ENCODE measurements around the gene PROCA1. TPM values are rescaled to one million over a fixed set of nuclear protein-coding genes. Genes with fewer than 3 reads are reported as not detected.
"Not testable (repeated sequence)": the region's sequence is repeated elsewhere in the genome, so short reads cannot be mapped to it uniquely, and the experiment has no call there.

PROCA1 gene
- total RNA-seq, 2 experiments from 2014 or later = 6.2 to 7.4 TPM

DNA sequence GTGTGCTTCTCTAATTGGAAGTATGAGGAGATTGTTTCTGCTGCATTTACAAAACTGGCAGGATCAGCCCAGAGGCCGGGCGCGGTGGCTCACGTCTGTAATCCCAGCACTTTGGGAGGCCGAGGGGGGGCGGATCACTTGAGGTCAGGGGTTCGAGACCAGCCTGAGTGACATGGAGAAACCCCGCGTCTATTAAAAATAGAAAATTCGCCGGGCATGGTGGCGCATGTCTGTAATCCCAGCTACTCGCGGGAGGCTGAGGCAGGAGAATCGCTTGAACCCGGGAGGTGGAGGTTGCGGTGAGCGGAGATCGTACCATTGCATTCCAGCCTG, 9.3 kb upstream of the PROCA1 start:
- H3K36me3 Mint-ChIP-seq (ENCODE audit: low read depth) = peaks cover 59% of the 10 kb centered on the region
- peaks cover 12% of the 10 kb centered on the region for H3K27me3 Mint-ChIP-seq
- CTCF ChIA-PET = interaction anchor here (1.5 to 2.4 kb wide), 5 partner anchors 7 to 231 kb away, joined by 3 to 20 read pairs (median 16); partner anchors contain the start of genes NEK8, PHF12 and PROCA1
- H3K27ac Mint-ChIP-seq = peak overlapping the region; percentile 97
- not testable (repeated sequence) for DNase-seq, H3K9me3 Mint-ChIP-seq
- POLR2A ChIA-PET = interaction anchor here (0.9 to 15.7 kb wide), 13 partner anchors 8 to 230 kb away, joined by 3 to 426 read pairs (median 14); partner anchors contain the start of genes BLTP2, FAM222B, FLOT2 and NEK8
- H3K4me3 Mint-ChIP-seq = peak overlapping the region; percentile 97
- peaks cover 66% of the 10 kb centered on the region for H3K4me1 Mint-ChIP-seq

- ChIA-PET POLR2A (interaction anchor here (0.8 to 15.7 kb wide), 23 partner anchors 8 to 897 kb away, joined by 3 to 426 read pairs (median 4); partner anchors contain the start of genes BLTP2, FAM222B, FLOT2 and NEK8), CTCF (interaction anchor here (0.6 to 2.4 kb wide), 17 partner anchors 8 to 914 kb away, joined by 3 to 20 read pairs (median 6); partner anchors contain the start of genes ALDOC, BLTP2, NEK8 and PHF12)
- Mint-ChIP-seq H3K27ac (peak overlapping the region; percentile 97), H3K4me3 (peak overlapping the region; percentile 97), H3K9me3 (no peaks in the 10 kb centered on the region), H3K4me1 (peaks cover 63% of the 10 kb centered on the region), H3K27me3 (peaks cover 17% of the 10 kb centered on the region), H3K36me3 (ENCODE audit: low read depth) (peaks cover 57% of the 10 kb centered on the region)
- DNase-seq = peak; percentile 51
Observed at GRCh38 chr17:28720247-28720996, 8.7 kb upstream of the PROCA1 start.

DNA sequence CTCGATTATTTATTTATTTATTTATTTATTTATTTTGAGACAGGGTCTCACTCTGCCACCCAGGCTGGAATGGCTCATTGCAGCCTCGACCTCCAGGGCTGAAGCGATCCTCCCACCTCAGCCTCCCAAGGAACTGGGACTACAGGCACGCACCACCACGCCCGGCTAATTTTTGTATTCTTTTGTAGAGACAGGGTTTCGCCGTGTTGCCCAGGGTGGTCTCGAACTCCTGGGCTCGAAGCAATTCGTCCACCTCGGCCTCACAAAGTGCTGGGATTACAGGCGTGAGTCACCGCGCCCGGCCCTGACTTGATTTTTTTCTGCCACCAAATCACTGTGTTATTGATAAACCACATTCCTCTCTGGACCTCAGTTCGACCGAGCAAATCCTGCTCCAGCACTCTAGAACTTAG, 7.3 kb upstream of the PROCA1 start:
- Mint-ChIP-seq H3K36me3 (ENCODE audit: low read depth) (peaks cover 43% of the 10 kb centered on the region), H3K27me3 (peaks cover 25% of the 10 kb centered on the region), H3K27ac (peak overlapping the region; percentile 97), H3K4me1 (peaks cover 49% of the 10 kb centered on the region), H3K4me3 (peak overlapping the region; percentile 97), H3K9me3 (no peaks in the 10 kb centered on the region)
- CTCF ChIA-PET = interaction anchor here (0.6 to 2.4 kb wide), 21 partner anchors 7 to 398 kb away, joined by 3 to 20 read pairs (median 5); partner anchors contain the start of genes ALDOC, BLTP2, IFT20 and NEK8
- no peak for DNase-seq
- POLR2A ChIA-PET = interaction anchor here (0.6 to 15.7 kb wide), 20 partner anchors 8 to 264 kb away, joined by 3 to 426 read pairs (median 6); partner anchors contain the start of genes BLTP2, FAM222B, FLOT2 and NEK8

DNA sequence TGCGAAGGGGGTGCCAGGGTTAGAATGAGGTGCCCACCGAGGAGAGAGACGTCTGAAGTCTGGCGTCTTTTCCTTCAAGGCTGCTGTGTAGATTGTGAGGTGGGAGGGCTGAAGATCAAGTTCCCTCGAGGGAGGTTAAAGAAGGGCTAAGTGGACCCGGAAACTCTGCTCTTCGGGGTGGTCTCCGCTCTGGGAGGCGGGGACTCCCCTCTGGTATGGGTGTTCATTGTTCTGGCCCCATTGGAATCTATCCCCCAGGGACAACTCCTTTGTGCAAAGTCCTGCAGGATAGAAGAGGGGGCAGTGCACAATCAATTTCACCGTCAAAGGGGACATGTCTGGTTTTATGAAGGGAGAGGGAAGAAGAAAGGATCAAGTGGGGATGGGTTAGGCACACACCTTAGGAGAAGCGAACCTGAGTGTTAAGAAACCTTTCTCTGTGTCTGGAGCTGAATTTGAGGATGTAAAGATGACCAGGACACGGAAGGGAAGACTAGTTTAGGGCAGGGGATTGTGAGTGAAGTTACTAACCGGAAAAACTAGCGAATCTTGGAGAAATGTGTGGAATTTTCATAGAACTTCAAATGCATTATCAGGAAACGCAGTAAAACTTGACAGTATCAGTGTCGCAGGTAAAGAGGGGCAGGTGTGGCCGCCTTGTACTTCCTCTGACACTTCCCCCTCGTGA, 6.8 kb upstream of the PROCA1 start:
- no peak for DNase-seq
- peaks cover 43% of the 10 kb centered on the region for H3K4me1 Mint-ChIP-seq
- H3K27me3 Mint-ChIP-seq = peaks cover 25% of the 10 kb centered on the region
- peaks cover 37% of the 10 kb centered on the region for H3K36me3 Mint-ChIP-seq (ENCODE audit: low read depth)
- ChIA-PET POLR2A (interaction anchor here (1.0 to 15.7 kb wide), 7 partner anchors 10 to 264 kb away, joined by 3 to 426 read pairs (median 31); partner anchors contain the start of genes BLTP2, NEK8, PHF12 and SDF2), CTCF (interaction anchor here (1.5 to 1.7 kb wide), 2 partner anchors 46 to 119 kb away, joined by 3 to 8 read pairs; no protein-coding TSS in a partner anchor)
- peak overlapping the region; percentile 64 for H3K27ac Mint-ChIP-seq
- no peaks in the 10 kb centered on the region for H3K9me3 Mint-ChIP-seq
- peak overlapping the region; percentile 44 for H3K4me3 Mint-ChIP-seq

DNA sequence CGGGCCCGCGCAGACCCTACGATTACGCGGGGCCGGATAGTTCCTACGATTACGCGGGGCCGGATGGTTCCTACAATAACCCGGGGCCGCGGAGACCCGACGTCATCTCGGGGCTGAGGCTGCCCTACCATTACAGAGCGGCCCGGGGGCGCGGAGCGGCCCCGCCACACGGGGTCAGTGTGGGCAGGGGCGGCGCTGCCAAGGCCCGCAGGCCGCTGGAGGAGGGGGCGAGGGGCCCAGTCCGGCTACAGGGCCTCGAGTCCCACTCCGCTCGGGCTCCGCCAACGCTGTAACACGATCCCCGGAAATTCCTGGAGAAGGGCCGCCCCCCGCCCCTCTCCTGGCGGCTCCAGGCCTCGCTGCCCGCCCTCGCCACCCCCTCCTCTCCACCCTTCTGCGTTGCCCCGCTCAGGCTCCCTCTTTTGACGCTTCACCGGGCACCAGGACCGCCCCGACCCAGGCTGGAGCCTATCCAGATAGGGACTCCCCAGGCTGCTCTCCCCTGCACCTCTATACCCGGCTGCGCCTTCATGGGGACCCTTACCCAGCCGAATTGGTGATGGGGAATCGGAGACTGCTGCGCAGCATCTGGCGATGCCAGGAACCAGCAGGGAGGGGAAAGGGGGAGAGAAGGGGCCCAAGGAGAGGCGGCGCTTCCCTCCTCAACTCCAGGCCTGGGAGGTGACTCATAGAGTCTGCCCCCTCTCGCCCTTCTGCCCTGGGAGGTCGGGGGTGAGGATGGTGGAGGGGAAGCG, 6.1 kb upstream of the PROCA1 start, which contains the start of gene RAB34:
Gene RAB34 (minus strand): TSS at position 291 of the 755 bp plus-strand sequence. CDS start 602 bp downstream, outside the sequence.
- CTCF ChIA-PET = interaction anchor here (2.3 kb wide), 1 partner anchor 9 kb away, joined by 15 read pairs; the partner anchor contains the start of genes NEK8 and TLCD1
- H3K27ac Mint-ChIP-seq = peak within 1 kb of the TSS; percentile 64
- H3K27me3 Mint-ChIP-seq = peaks cover 25% of the 10 kb centered on the region

DNA sequence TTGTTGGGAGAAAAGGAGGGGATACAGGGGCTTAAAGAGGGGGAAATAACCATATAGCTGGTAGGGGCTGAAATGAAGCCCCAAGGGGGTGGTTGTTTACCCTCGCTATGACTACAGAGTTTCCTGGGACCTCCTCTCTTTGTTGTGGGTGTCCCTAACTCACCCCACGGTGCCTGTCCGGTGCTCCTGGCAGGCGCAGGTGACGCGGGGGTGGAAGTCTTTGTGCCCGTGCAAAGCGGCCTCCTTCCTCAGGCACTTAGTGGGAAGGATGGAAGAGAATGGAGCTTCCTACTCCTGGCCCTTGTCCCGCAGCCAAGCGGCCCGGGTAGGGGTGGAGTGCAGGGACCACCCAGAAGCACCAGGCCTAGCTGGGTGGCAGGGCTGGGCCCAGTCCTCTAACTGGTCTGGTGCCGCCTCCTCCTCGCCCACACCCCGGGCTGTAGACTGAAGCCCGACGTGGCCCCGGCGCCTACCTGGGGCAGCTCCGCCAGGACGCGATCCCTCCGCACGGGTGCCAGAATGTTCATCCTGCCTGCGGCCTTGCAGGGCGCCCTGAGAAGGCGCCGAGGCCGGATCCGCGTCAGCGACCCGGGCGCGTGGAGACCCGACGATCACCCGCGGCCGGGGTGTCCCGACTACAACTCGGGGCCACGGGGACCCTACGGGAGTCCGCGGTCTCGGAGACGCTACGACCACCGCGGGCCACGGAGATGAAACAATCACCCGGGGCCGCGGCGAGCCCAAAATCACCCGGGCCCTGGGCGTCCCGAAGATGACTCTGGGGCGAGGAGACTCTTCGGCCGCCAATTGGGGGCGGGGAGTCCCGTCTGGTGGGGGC, 5.3 kb upstream of the PROCA1 start:
- peak overlapping the region; percentile 21 for H3K4me3 Mint-ChIP-seq

More for the DNA sequence above, 6.1 kb upstream of the PROCA1 start, which contains the start of gene RAB34:
- Mint-ChIP-seq H3K9me3 (no peaks in the 10 kb centered on the region), H3K36me3 (ENCODE audit: low read depth) (peaks cover 31% of the 10 kb centered on the region), H3K4me3 (peak within 1 kb of the TSS; percentile 44), H3K4me1 (peaks cover 40% of the 10 kb centered on the region)
- POLR2A ChIA-PET = no interaction called here
- peak; percentile 23 for DNase-seq

DNA sequence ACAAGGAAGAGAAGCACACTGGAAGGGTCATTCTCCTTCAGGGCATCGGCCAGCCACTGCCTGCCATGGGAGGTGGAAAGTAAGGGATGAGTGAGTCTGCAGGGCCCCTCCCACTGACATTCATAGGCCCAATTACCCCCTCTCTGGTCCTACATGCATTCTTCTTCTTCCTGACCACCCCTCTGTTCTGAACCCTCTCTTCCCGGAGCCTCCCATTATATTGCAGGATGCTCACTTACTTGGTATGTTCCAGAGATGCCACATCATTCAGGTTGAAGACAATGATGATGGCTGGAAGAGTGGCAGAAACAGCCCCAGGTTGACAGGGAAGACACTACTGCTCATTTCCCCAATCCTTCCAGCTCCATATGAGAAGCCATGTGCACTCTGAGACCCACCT, 3.5 kb upstream of the PROCA1 start:
- no peak for DNase-seq
- H3K27ac Mint-ChIP-seq = no peak overlapping the region
- H3K9me3 Mint-ChIP-seq = no peaks in the 10 kb centered on the region
- CTCF ChIA-PET = interaction anchor here (1.1 to 2.3 kb wide), 2 partner anchors 12 to 68 kb away, joined by 3 to 15 read pairs; partner anchors contain the start of genes NEK8 and TLCD1
- peaks cover 37% of the 10 kb centered on the region for H3K4me1 Mint-ChIP-seq
- H3K27me3 Mint-ChIP-seq = peaks cover 28% of the 10 kb centered on the region
- POLR2A ChIA-PET = interaction anchor here (1.6 kb wide), 1 partner anchor 11 kb away, joined by 8 read pairs; the partner anchor contains the start of gene TLCD1
- H3K36me3 Mint-ChIP-seq (ENCODE audit: low read depth) = peaks cover 5% of the 10 kb centered on the region
- H3K4me3 Mint-ChIP-seq = no peak overlapping the region

More for the DNA sequence above, 5.3 kb upstream of the PROCA1 start:
- Mint-ChIP-seq H3K27me3 (peaks cover 28% of the 10 kb centered on the region), H3K9me3 (no peaks in the 10 kb centered on the region), H3K27ac (no peak overlapping the region), H3K36me3 (ENCODE audit: low read depth) (peaks cover 23% of the 10 kb centered on the region), H3K4me1 (peaks cover 40% of the 10 kb centered on the region)
- ChIA-PET POLR2A (interaction anchor here (1.6 kb wide), 1 partner anchor 10 kb away, joined by 8 read pairs; the partner anchor contains the start of gene TLCD1), CTCF (interaction anchor here (2.3 kb wide), 1 partner anchor 10 kb away, joined by 15 read pairs; the partner anchor contains the start of genes NEK8 and TLCD1)
- no peak for DNase-seq

- CTCF ChIA-PET = interaction anchor here (1.1 kb wide), 1 partner anchor 67 kb away, joined by 3 read pairs; no protein-coding TSS in a partner anchor
- POLR2A ChIA-PET = no interaction called here
Observed at GRCh38 chr17:28714281-28714680, 2.6 kb upstream of the PROCA1 start.

GRCh38 chr17:28712705-28713415, 1.2 kb upstream of the PROCA1 start:
- peak overlapping the region; percentile 90 for H3K27ac Mint-ChIP-seq
- POLR2A ChIA-PET = interaction anchor here (0.7 to 5.2 kb wide), 11 partner anchors 8 to 238 kb away, joined by 3 to 86 read pairs (median 12); partner anchors contain the start of genes ALDOC, BLTP2, NEK8 and PHF12

More at GRCh38 chr17:28714281-28714680, 2.6 kb upstream of the PROCA1 start:
- Mint-ChIP-seq H3K4me1 (peaks cover 33% of the 10 kb centered on the region), H3K27ac (no peak overlapping the region), H3K36me3 (ENCODE audit: low read depth) (no peaks in the 10 kb centered on the region), H3K4me3 (no peak overlapping the region), H3K9me3 (no peaks in the 10 kb centered on the region), H3K27me3 (peaks cover 28% of the 10 kb centered on the region)
- no peak for DNase-seq

GRCh38 chr17:28712032-28712704, 480 bp upstream of the PROCA1 start:
- ChIA-PET POLR2A (interaction anchor here (0.5 to 5.2 kb wide), 15 partner anchors 9 to 239 kb away, joined by 3 to 86 read pairs (median 11); partner anchors contain the start of genes ALDOC, BLTP2, NEK8 and PHF12), CTCF (interaction anchor here (0.6 to 2.5 kb wide), 14 partner anchors 8 to 184 kb away, joined by 3 to 34 read pairs (median 4); partner anchors contain the start of genes BLTP2, NEK8, RPL23A and SDF2)
- no peaks in the 10 kb centered on the region for H3K36me3 Mint-ChIP-seq (ENCODE audit: low read depth)
- H3K9me3 Mint-ChIP-seq = no peaks in the 10 kb centered on the region
- DNase-seq = peak; percentile 69
- H3K4me1 Mint-ChIP-seq = peaks cover 22% of the 10 kb centered on the region
- H3K27ac Mint-ChIP-seq = peak overlapping the region; percentile 90
- peak overlapping the region; percentile 80 for H3K4me3 Mint-ChIP-seq
- peaks cover 20% of the 10 kb centered on the region for H3K27me3 Mint-ChIP-seq

More at GRCh38 chr17:28712705-28713415, 1.2 kb upstream of the PROCA1 start:
- H3K9me3 Mint-ChIP-seq = no peaks in the 10 kb centered on the region
- CTCF ChIA-PET = interaction anchor here (0.7 to 2.1 kb wide), 5 partner anchors 7 to 1392 kb away, joined by 3 to 16 read pairs (median 3); partner anchors contain the start of genes RPL23A, SDF2 and SUPT6H
- H3K4me3 Mint-ChIP-seq = peak overlapping the region; percentile 80
- DNase-seq = no peak
- H3K4me1 Mint-ChIP-seq = peaks cover 22% of the 10 kb centered on the region
- no peaks in the 10 kb centered on the region for H3K36me3 Mint-ChIP-seq (ENCODE audit: low read depth)
- H3K27me3 Mint-ChIP-seq = peaks cover 21% of the 10 kb centered on the region
